Naive thymus-derived CD4-positive, alpha-beta T cell (primary cell): Measurements from ENCODE around the gene CDC14B. TPM values are rescaled to one million over a fixed set of nuclear protein-coding genes. Genes with fewer than 3 reads are reported as not detected.

Experiments
- ATAC-seq: fragments of 150-1000 bp; cut with Tn5 transposase; 2 replicates; pipeline ENCODE4 v1.10.0; 2021; ENCODE audit warnings: mild to moderate bottlenecking, moderate library complexity
- CTCF ChIA-PET: fragments of 350-600 bp; sonication (Branson Sonifier 250); formaldehyde crosslinking; loops from one replicate; lab custom pipeline; 2021; ENCODE audit warnings: antibody characterized with exemption; lab: Charles Lee
- POLR2A ChIA-PET: fragments of 350-600 bp; sonication (Branson Sonifier 250); formaldehyde crosslinking; loops from one replicate; lab custom pipeline; 2021; ENCODE audit warnings: antibody characterized with exemption, inconsistent platforms; lab: Charles Lee
- DNase-seq, 9 donors: peaks; one replicate each; pipeline versions ENCODE4 v3.0.0 to v3.0.0-alpha.2; 2020 to 2022; ENCODE audit warnings: mixed read lengths in 1 of 9
- H3K27ac ChIP-seq: one replicate; pipeline ENCODE4 v1.7.0; 2013; ENCODE audit warnings: mild to moderate bottlenecking, low read depth, low read length, moderate library complexity
- H3K27me3 ChIP-seq, 2 donors: one replicate each; pipeline ENCODE4 v1.7.0; 2013; ENCODE audit warnings: low read length in 2 of 2, mild to moderate bottlenecking in 2 of 2, moderate library complexity in 2 of 2; ENCODE audit not compliant: control insufficient read depth in 2 of 2, insufficient read depth in 2 of 2
- H3K36me3 ChIP-seq, 3 experiments: 1 replicate in 2 of 3; 2 replicates in 1 of 3; pipeline ENCODE4 v1.7.0; 2013; ENCODE audit warnings: low read length in 3 of 3, mild to moderate bottlenecking in 3 of 3, moderate library complexity in 1 of 3; ENCODE audit not compliant: insufficient read depth in 3 of 3, control insufficient read depth in 2 of 3
- H3K4me1 ChIP-seq, 2 donors: one replicate each; pipeline ENCODE4 v1.7.0; 2013; ENCODE audit warnings: low read length in 2 of 2, mild to moderate bottlenecking in 2 of 2, moderate library complexity in 1 of 2; ENCODE audit not compliant: control insufficient read depth in 2 of 2, insufficient read depth in 2 of 2
- H3K4me3 ChIP-seq: 2 replicates; pipeline ENCODE4 v1.7.0; 2013; ENCODE audit warnings: mild to moderate bottlenecking, low read length
- H3K9me3 ChIP-seq, 3 experiments: 1 replicate in 2 of 3; 2 replicates in 1 of 3; pipeline ENCODE4 v1.7.0; 2013; ENCODE audit warnings: low read length in 3 of 3; ENCODE audit not compliant: control insufficient read depth in 2 of 3
- H3K27ac Mint-ChIP-seq, 9 donors: one replicate each; pipeline ENCODE4 v1.8.0; 2020 to 2022; ENCODE audit warnings: mixed read lengths in 9 of 9, mild to moderate bottlenecking in 8 of 9, moderate library complexity in 5 of 9, inconsistent platforms in 2 of 9
- H3K27me3 Mint-ChIP-seq, 5 donors: one replicate each; pipeline ENCODE4 v1.8.0; 2021 to 2022; ENCODE audit warnings: mixed read lengths in 5 of 5, mild to moderate bottlenecking in 1 of 5
- H3K36me3 Mint-ChIP-seq, 5 donors: one replicate each; pipeline ENCODE4 v1.8.0; 2020 to 2022; ENCODE audit warnings: mixed read lengths in 5 of 5, mild to moderate bottlenecking in 3 of 5, inconsistent platforms in 1 of 5
- H3K4me1 Mint-ChIP-seq, 7 donors: one replicate each; pipeline ENCODE4 v1.8.0; 2020 to 2022; ENCODE audit warnings: mixed read lengths in 7 of 7, mild to moderate bottlenecking in 3 of 7, inconsistent platforms in 1 of 7
- H3K4me3 Mint-ChIP-seq, 10 donors: one replicate each; pipeline ENCODE4 v1.8.0; 2020 to 2022; ENCODE audit warnings: mild to moderate bottlenecking in 10 of 10, mixed read lengths in 10 of 10, moderate library complexity in 6 of 10, inconsistent platforms in 2 of 10
- H3K9me3 Mint-ChIP-seq, 11 donors: one replicate each; pipeline ENCODE4 v1.8.0; 2020 to 2022; ENCODE audit warnings: mixed read lengths in 11 of 11, mild to moderate bottlenecking in 4 of 11, inconsistent platforms in 1 of 11, moderate library complexity in 1 of 11
- intact Hi-C, 2 donors: fragments of 100-400 bp; cut with micrococcal nuclease; formaldehyde crosslinking; loops; one replicate each; pipeline ENCODE4 v1.15.1; 2023
- polyA plus RNA-seq, 2 donors: library from polyadenylated mRNA; unstranded; fragments of 300-500 nt; fragmentation: Illumina TruSeq; gene quantifications; one replicate each; pipeline ENCODE4 v1.2.3, GENCODE V29; 2021
- total RNA-seq, 6 experiments: library from RNA in 5 of 6; stranded (reverse) in 5 of 6; gene quantifications; 1 replicate in 5 of 6; 2 replicates in 1 of 6; pipeline ENCODE4 v1.2.3 and lab custom pipeline; 2021 to 2026

CDC14B gene
- total and polyA plus RNA-seq, 7 experiments from 2014 or later: 0.41 to 16.5 (median 9.4) TPM

- ATAC-seq: peak; percentile 28
- Mint-ChIP-seq H3K36me3 (peaks cover 0 to 4% (median 0%) of the 10 kb centered on the region in 5 donors), H3K4me3 (peak overlapping the region; percentile 88 to 99 (median 93)), H3K9me3 (no peaks in the 10 kb centered on the region), H3K27ac (peak overlapping the region; percentile 81 to 98 (median 94)), H3K4me1 (peaks cover 19 to 33% (median 26%) of the 10 kb centered on the region in 7 donors), H3K27me3 (peaks cover 0 to 39% (median 6%) of the 10 kb centered on the region in 5 donors)
- intact Hi-C loops: loop anchor here (1.0 to 10.0 kb wide), 10 partner anchors 33 to 1726 kb away; partner anchors contain the start of genes SLC35D2 (in 2 of the 2), ZNF367 (in 2 of the 2), AOPEP (in 1 of the 2) and NCBP1 (in 1 of the 2)
- POLR2A ChIA-PET: interaction anchor here (0.6 to 4.8 kb wide), 23 partner anchors 9 to 1805 kb away, joined by 3 to 42 read pairs (median 4); partner anchors contain the start of genes SLC35D2, TBC1D2 and ZNF367
- H3K36me3 ChIP-seq: peaks cover 0 to 4% (median 0%) of the 10 kb centered on the region in 3 experiments
- CTCF ChIA-PET: no interaction called here
- H3K4me3 ChIP-seq: peak overlapping the region; percentile 77
- H3K27ac ChIP-seq: peak overlapping the region; percentile 74
- DNase-seq: peak; percentile 24 to 74 (median 63)
- H3K9me3 ChIP-seq: no peaks in the 10 kb centered on the region
- peaks cover 5 to 14% of the 10 kb centered on the region in 2 donors for H3K4me1 ChIP-seq
- no peaks in the 10 kb centered on the region for H3K27me3 ChIP-seq
These were observed 168.8 kb downstream of the CDC14B start for GRCh38 chr9:96450613-96451528.

Other genes starting within 250 kb of the CDC14B start
- 10 to 100 TPM in 4 of 5 experiments, 1 to 10 TPM in 1; 9.7 to 20.2 (median 19.1) TPM for gene SLC35D2, start 236.1 kb downstream of the CDC14B start, total RNA-seq
- 1 to 10 TPM; 6.1 to 7.0 TPM for gene SLC35D2, start 236.1 kb downstream of the CDC14B start, polyA plus RNA-seq
- gene ZNF367, start 201.5 kb downstream of the CDC14B start, total RNA-seq: 10 to 100 TPM in 1 of 5 experiments, 1 to 10 TPM in 4; 3.8 to 22.9 (median 5.5) TPM
- 1 to 10 TPM in 1 of 2 donors, under 1 TPM in 1; 0.71 to 1.7 TPM for gene ZNF367, start 201.5 kb downstream of the CDC14B start, polyA plus RNA-seq
- 10 to 100 TPM in 4 of 5 experiments, 1 to 10 TPM in 1; 6.6 to 40.3 (median 23.9) TPM for gene HABP4, start 169.7 kb downstream of the CDC14B start, total RNA-seq
- 10 to 100 TPM; 15.9 to 36.6 TPM for gene HABP4, start 169.7 kb downstream of the CDC14B start, polyA plus RNA-seq
- 10 to 100 TPM in 2 of 5 experiments, 1 to 10 TPM in 3; 4.8 to 20.9 (median 7.3) TPM for gene PRXL2C, start 35.5 kb upstream of the CDC14B start, total RNA-seq
- 1 to 10 TPM; 3.4 to 4.8 TPM for gene PRXL2C, start 35.5 kb upstream of the CDC14B start, polyA plus RNA-seq
- 10 to 100 TPM; 10.7 to 33.8 (median 14.6) TPM for gene ZNF510, start 158.2 kb upstream of the CDC14B start, total RNA-seq
- 10 to 100 TPM in 1 of 2 donors, 1 to 10 TPM in 1; 8.8 to 10.9 TPM for gene ZNF510, start 158.2 kb upstream of the CDC14B start, polyA plus RNA-seq
- gene ZNF782, start 234.7 kb upstream of the CDC14B start, total RNA-seq: 10 to 100 TPM in 2 of 5 experiments, 1 to 10 TPM in 3; 6.2 to 12.4 (median 8.2) TPM
- gene ZNF782, start 234.7 kb upstream of the CDC14B start, polyA plus RNA-seq: 1 to 10 TPM; 1.5 to 2.3 TPM